Stimulated activated CD4-positive, alpha-beta T cell treated with anti-CD3 and anti-CD28 coated beads, Interleukin-2, amount 100 ng/mL, for 4 hours (primary cell): ENCODE data around the gene PSPN.
A peak's percentile ranks its signal among the peaks of the same experiment; 100 is the strongest.
"Not testable (repeated sequence)": the region's sequence is repeated elsewhere in the genome, so short reads cannot be mapped to it uniquely, and the experiment has no call there.

ENCODE experiments used
- DNase-seq: peaks from one replicate; pipeline ENCODE4 v3.0.0-alpha.2; 2020; ENCODE audit warnings: low read depth

PSPN gene

GRCh38 chr19:6402837-6403608, 27.3 kb upstream of the PSPN start:
- DNase-seq: no peak

DNA sequence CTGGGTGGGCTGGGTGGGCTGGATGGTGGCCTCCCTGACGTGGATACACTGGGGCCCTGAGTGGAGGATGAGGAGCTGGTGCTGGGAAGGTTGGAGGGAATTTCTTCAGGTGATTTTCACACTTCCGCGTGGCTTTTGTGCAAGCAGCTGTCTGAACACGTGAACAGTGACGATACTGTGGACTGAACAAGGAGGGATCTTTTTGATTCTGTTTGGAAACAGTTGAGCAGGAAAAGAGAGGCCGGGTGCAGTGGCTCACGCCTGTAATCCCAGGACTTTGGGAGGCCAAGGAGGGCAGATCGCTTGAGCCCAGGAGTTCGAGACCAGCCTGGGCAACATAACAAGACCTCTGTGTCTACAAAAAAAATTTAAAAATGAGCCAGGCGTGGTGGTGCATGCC, 26.3 kb upstream of the PSPN start:
- DNase-seq: no peak

DNA sequence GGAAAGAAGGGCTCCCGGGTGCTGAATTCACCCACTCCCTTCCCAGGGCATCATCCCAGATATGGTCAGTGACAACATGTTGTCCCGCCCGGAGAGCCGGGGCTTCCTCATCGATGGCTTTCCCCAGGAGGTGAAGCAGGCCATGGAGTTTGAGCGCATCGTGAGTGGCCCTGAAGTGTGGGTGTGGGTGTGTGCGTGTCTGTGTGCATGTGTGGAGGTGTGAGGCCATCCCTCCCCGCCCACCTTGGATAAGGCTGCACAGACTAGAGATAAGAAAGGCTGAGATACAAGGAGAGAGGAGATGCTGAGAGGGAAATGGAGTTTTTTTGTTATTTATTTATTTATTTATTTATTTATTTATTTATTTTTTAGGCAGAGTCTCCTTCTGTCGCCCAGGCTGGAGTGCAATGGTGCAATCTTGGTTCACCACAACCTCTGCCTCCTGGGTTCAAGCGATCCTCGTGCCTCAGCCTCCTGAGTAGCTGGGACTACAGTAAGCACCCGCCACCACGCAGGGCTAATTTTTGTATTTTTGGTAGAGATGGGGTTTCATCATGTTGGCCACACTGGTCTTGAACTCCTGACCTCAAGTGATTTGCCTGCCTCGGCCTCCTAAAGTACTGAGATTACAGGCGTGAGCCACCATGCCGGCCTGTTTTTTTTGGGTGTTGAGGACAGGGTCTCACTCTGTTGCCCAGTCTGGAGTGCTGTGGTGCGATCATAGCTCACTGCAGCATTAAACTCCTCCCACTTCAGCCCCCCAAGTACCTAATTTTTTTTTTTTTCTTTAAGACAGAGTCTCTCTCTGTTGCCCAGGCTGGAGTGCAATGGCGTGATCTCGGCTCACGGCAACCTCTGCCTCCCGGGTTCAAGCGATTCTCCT, 24.6 kb upstream of the PSPN start:
- not testable (repeated sequence) for DNase-seq

- no peak for DNase-seq
Observed at GRCh38 chr19:6396305-6396704, 20.6 kb upstream of the PSPN start.

DNA sequence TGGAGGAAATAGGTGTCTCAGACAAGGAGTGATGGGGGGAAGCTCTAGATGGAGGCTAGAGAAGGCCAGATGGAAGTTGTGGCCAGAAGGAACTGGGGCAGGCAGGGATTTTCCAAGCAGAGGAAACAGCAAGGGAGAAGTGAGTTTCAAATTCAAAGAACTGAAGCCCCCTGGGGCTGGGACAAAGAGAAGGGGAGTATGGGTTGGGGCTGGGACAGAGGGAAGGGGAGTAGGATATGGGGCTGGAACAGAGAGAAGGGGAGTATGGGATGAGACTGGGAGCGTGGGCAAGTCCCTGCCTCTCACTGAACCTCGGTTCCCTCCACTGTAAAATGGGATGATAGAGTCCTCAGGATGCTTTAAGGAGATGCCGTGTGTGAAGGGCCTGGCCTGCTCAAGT, 19.1 kb upstream of the PSPN start:
- no peak for DNase-seq

- peak; percentile 62 for DNase-seq
Observed at GRCh38 chr19:6393983-6394412, 18.3 kb upstream of the PSPN start.

DNA sequence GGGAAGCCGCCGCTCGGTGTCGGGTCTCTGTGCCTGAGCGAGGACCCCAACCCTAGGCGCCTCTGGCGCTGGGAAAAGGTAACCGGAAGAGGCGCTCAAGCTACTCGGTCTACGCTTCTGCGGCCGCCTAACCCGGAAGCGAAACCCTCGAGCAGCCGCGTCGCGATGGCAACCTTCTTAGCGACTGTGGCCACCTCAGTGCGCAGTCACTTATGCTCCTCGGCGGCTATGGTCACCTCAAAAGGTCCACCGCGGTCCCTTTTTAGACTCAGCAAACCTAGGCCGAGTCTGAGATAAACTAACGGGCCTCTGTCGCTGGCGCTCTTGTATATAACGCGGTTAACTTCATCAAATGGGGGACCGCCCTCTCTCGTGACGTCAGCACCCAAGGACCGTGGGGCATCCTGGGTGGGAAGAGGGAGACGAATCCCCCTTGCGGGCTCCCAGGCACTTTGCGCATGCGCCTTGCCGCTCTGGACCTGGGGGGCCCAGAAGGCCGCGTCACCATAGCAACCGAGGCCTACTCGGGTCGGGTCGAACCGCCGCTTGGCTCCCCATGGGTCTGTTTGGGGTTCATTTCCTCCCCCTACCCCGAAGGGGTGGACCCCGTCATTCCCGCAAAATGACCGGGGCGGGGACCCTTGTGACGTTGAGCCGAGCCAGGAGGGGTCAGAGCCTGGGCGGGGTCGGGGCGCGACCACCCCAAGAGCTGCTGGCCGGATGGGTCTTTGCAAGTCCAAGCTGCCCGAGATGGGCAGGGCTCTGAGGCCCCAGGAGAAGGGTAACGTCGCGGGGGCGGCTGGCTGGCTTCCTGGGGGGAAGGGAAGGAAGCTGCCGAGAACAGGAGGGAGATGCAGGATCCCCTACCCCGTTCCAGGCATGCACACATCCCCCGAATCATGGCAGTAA, 17.6 kb upstream of the PSPN start, which contains the start of gene GTF2F1:
Gene GTF2F1, minus strand, starts transcription at position 91 of the 909 bp plus-strand sequence. CDS start 169 bp downstream, outside the sequence.
- DNase-seq: peak; percentile 90

DNA sequence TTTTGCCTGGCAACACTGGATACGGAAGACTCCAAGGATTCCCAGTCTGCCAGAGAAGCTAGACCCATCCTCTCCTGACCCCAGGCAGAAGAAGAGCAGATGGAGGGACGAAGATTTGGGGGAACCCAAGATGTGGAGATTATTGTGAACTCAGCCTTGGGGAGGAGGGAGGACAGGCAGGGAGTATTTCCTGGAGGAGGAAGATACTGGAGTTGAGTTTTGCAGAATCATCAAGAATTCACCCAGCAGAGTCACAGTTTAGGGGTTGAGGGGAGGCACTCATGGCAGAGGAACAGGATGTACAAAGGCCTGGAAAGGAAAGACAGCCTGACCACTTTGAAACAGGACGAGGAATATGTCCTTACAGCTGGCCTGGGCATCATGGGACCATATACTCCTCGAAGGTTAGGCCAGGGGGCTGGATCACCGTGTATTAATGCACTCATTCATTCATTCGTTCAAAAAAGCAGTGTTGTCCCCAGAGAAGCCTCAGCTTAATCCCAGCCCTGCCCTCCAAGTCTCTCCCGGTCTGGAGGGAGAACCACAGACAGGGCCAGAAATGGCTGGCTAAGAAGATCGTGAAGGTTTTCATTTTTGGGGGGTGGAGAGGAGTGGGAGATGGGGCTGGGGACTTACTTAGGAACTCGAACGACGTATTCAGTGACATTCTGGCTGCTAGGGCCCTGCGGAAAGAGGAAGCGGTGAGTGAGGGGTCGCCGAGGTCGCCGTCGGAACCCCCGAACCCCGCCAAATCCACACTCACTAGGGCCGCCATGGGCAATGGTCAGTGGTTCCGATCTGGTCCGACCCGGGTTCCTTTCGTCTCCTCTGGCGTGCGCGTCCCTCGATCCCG, 16.7 kb upstream of the PSPN start:
- DNase-seq: no peak

DNA sequence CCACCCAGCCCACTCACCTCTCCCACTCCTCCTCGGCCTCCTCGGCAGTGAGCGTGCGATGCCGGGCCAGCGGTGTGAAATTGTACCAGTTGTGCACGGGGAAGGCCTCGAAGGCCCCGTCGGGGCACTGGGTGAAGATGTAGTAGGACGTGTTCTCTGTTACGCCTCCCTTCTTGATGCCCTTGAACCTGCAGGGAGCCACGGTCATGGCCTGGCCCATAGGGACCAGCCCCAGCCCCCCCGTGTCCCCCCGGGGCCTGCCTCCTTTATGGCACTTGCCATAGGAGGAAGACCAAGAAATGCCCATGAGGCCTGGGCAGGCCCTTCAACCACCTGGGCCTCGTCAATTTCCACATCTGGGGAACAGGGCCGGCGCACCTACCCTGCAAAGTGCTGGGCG, 11.6 kb upstream of the PSPN start:
- DNase-seq: no peak

DNA sequence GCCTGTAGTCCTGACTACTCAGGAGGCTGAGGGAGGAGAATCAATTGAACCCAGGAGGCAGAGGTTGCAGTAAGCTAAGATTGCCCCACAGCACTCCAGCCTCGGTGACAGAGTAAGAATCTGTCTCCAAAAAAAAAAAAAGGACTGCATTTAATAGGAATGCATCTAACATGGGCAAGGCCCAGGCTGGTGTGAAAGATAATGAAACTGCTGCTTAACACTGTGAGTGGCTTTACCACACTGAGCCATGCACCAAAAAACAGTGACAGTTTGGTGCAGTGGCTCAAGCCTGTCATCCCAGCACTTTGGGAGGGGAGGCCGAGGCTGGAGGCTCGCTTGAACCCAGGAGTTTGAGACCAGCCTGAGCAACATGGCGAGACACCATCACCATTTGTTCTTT, 8.6 kb upstream of the PSPN start:
- DNase-seq: no peak

GRCh38 chr19:6383188-6383587, 7.5 kb upstream of the PSPN start:
- DNase-seq: no peak

DNA sequence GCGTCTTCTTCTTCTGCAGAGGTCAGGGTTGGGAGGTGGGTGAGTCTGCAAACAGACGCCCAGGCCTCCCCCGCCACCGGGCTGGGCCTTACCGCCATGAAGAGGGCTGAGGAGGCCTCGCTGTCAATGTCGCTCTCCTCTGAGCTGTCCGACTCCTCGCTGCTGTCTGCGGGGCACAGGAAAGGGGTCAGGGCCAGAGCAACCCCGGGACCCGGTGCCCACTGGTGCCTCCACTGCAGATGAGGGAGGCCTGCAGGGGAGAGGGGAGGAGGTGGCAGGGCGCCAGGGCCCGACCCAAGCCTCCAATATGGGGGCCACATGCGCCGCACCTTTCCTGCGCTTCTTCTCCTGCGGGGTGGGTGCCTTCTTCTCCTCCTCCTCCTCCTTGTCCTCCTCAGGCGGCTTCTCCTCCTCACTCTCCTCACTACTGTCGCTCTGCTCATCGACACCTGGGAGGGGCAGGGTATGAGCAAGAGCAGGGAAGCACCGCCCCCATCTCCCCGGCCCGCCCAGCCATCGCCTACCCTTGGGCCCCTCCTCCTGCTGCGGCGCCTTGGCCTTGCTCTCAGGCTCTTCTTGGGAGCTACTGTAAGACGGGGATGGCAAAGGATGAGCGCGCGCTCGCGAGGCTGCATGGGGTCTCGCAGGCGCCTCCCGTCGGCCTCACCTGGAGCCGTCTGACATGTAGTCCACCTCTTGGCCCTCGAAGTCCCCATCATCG, 5.5 kb upstream of the PSPN start:
- no peak for DNase-seq

DNA sequence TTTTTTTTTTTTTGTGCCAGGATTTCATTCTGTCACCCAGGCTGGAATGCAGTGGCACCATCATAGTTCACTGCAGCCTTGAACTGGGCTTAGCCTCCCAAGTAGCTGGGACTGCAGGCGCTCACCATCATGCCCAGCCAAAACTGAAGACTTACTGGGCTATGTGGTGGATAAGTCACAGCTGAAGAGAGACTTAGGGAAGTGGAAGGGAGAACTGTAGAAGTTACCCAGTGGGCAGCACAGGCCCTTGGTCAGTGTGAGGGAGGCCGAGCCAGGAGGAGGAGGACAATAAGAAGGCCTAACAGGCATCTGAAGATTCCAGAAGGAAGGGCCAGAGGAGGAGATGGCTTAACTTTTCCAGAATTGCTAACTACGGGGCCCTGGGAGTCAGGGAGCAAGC, 4.0 kb upstream of the PSPN start:
- no peak for DNase-seq

DNA sequence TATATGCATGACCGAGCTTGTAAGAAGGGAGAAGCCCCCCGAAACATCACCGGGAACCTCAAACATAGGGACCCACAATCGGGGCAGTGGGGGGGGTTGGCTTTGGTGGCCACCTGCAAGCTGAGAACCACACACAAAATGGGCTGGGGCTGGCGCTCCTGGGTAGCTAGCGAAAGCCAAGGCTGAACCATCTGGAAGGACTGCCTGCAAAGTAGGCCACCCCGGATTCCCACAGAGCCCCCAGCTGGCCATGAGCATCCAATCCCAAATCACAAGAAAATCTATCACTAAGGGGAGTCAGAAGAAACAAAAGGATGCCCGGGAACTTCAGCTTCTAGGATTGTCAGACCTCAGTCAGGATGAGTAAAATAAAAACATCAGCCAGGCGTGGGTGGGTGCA, 2.8 kb upstream of the PSPN start:
- DNase-seq: no peak

GRCh38 chr19:6378041-6378440, 2.3 kb upstream of the PSPN start:
- DNase-seq: no peak

DNA sequence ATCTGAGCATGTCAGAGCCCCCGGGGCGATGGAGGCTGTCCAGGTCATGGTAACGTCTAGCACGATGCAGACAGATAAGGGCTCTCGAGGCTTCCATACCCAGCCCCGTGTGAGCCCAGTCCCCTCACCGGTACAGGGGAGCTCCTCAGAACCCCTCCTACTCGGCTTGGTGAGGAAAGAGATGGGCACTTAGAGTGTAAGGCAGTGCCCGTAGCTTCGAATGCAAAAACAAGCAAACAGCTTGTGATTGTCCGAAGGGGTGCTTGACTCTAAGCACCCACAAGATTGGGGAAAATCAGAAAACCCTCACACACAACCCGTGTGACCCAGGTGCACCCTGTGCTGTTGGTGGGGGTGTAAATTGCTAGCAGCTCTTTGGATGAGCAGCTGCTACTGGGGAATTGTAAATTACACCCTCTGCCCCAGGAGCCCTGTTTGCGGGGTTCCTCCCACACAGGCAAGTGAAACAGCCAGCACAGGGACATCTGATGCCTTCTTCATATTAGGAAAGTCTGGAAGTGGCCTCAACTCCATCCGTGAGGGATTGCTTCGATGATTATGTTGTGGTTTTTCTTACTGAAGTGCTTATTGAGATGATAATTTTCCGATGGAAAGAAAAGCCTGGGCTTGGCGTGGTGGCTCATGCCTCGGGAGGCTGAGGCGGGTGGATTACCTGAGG, 918 bp upstream of the PSPN start:
- DNase-seq: no peak

DNA sequence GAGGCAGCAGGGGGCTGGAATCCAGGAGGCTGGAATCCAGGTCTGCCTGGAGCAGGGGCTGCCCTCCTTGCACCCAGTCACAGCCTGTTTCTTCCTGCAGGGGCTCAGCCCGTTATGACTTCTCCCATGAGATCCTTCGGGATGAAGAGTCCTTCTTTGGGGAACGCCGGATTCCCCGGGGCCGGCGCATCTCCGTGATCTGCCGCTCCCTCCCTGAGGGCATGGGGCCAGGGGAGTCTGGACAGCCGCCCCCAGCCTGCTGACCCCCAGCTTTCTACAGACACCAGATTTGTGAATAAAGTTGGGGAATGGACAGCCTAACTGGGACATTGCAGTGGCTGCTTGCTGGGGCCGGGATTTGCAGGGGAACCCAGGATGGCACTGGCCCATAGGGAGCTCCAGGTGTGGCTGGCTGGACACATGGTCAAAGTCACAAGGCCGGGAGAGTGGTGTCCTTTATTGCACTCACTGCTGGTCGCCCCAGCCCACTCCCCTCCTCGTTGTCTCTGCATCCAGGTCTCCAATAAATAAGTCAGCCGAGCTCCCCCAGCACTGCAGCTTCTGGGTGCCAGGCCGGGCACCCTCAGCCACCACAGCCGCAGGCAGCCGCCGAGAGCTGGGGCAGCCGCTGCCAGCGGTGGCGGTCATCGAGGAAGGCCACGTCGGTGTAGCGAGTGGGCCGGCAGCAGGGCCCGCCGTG, 872 bp downstream of the PSPN start:
- no peak for DNase-seq

DNA sequence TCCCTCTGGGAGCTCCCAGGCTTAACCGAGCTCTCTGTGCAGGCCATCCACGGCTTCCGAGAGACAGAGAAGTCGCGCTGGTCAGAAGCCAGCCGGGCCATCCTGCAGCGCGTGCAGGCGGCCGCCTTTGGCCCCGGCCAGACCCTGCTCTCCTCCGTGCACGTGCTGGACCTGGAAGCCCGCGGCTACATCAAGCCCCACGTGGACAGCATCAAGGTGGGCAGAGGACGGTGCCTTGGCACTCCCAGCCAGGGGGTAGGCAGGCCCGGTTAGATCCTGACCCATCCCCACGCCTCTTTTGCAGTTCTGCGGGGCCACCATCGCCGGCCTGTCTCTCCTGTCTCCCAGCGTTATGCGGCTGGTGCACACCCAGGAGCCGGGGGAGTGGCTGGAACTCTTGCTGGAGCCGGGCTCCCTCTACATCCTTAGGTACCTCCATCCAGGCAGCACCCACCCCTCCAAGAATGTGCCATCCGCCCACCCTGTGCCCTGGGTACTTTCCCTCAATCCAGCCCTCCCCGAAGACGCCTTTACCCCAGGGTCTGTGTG, 1.5 kb downstream of the PSPN start:
- DNase-seq: no peak

GRCh38 chr19:6373813-6374108, 2.0 kb downstream of the PSPN start:
- no peak for DNase-seq
